Panc1 (cell line): ENCODE data around the gene ZNF57. TPM values are rescaled to one million over a fixed set of nuclear protein-coding genes. Genes with fewer than 3 reads are reported as not detected.
"Not testable (repeated sequence)": the region's sequence is repeated elsewhere in the genome, so short reads cannot be mapped to it uniquely, and the experiment has no call there.

Source experiments
- ATAC-seq: fragments of 200-7000 bp; cut with Tn5 transposase; 2 replicates; pipeline ENCODE4 v1.9.1; 2020; ENCODE audit warnings: mild to moderate bottlenecking, moderate library complexity
- BruUV-seq: library from RNA; stranded (reverse); fragments of 400-500 nt; replicated peaks from 2 replicates; lab custom pipeline; 2021; lab: Mats Ljungman, UMichigan
- CTCF ChIA-PET: fragments of 300-600 bp; sonication (Branson Sonifier 250); formaldehyde crosslinking; loops from one replicate; lab custom pipeline; 2022; ENCODE audit warnings: antibody characterized with exemption; lab: Charles Lee
- POLR2A ChIA-PET: fragments of 300-600 bp; sonication (Branson Sonifier 250); formaldehyde crosslinking; loops from one replicate; lab custom pipeline; 2022; ENCODE audit warnings: antibody characterized with exemption; lab: Charles Lee
- DNase-seq: peaks from one replicate; pipeline ENCODE4 v3.0.0-alpha.2; 2010; ENCODE audit warnings: low read depth, low spot score
- H3K27ac ChIP-seq: 2 replicates; pipeline ENCODE4 v1.5.1; 2011; ENCODE audit warnings: mild to moderate bottlenecking, low read length, inconsistent platforms
- H3K27me3 ChIP-seq: fragments of 200-500 bp; sonication (Bioruptor generic); 2 replicates; pipeline ENCODE4 v1.6.0; 2014; ENCODE audit warnings: low read length, inconsistent platforms; ENCODE audit not compliant: control insufficient read depth, insufficient read depth
- H3K36me3 ChIP-seq: fragments of 200-500 bp; sonication (Bioruptor generic); 2 replicates; pipeline ENCODE4 v1.5.1; 2014; ENCODE audit warnings: inconsistent platforms, mild to moderate bottlenecking, low read length, moderate library complexity; ENCODE audit not compliant: control insufficient read depth, insufficient read depth
- H3K4me1 ChIP-seq: 2 replicates; pipeline ENCODE4 v1.5.1; 2011; ENCODE audit warnings: inconsistent platforms, mild to moderate bottlenecking, low read length, moderate library complexity; ENCODE audit not compliant: control insufficient read depth, insufficient read depth
- H3K4me3 ChIP-seq, 2 experiments: 2 replicates each; pipeline ENCODE4 v1.5.1; 2011 to 2012; ENCODE audit warnings: low read depth in 2 of 2, low read length in 2 of 2, mild to moderate bottlenecking in 2 of 2, inconsistent platforms in 1 of 2, moderate library complexity in 1 of 2
- H3K9me3 ChIP-seq: fragments of 200-500 bp; sonication (Bioruptor generic); 2 replicates; pipeline ENCODE4 v1.5.1; 2014; ENCODE audit warnings: low read depth, mild to moderate bottlenecking, inconsistent platforms, low read length, moderate library complexity; ENCODE audit not compliant: control insufficient read depth, insufficient read depth
- CTCF ChIP-seq: fragments of 450-650 bp; IDR thresholded peaks from 2 replicates; pipeline ENCODE4 v1.5.1; 2017; ENCODE audit warnings: mild to moderate bottlenecking
- POLR2AphosphoS5 ChIP-seq: IDR thresholded peaks from 2 replicates; pipeline ENCODE4 v1.6.1; 2012; ENCODE audit warnings: mild to moderate bottlenecking, low read depth, low read length, moderate library complexity
- REST ChIP-seq, 2 experiments: IDR thresholded peaks; 2 replicates each; pipeline ENCODE4 v1.6.1; 2011 to 2012; ENCODE audit warnings: low read depth in 2 of 2, control low read depth in 1 of 2, low read length in 1 of 2, mild to moderate bottlenecking in 1 of 2, moderate library complexity in 1 of 2; ENCODE audit not compliant: insufficient read depth in 1 of 2
- SIN3A ChIP-seq: IDR thresholded peaks from 2 replicates; pipeline ENCODE4 v1.6.1; 2012; ENCODE audit warnings: low read depth, mild to moderate bottlenecking, low read length, moderate library complexity, borderline replicate concordance; ENCODE audit not compliant: insufficient read depth
- TCF7L2 ChIP-seq: IDR thresholded peaks from 2 replicates; pipeline ENCODE4 v1.6.1; 2011; ENCODE audit warnings: mild to moderate bottlenecking, low read depth, low read length, inconsistent platforms
- in situ Hi-C: cut with HindIII; loops from 2 replicates; pipeline ENCODE4 v1.10.0; 2016; ENCODE audit warnings: low sequenced_read_pairs, low pct_unique_long_range_greater_than_20kb
- intact Hi-C: fragments of 100-400 bp; cut with micrococcal nuclease; formaldehyde crosslinking; loops from one replicate; pipeline ENCODE4 v1.10.0; 2022; ENCODE audit not compliant: unreplicated experiment
- total RNA-seq: library from RNA; stranded (reverse); gene quantifications from one replicate; pipeline ENCODE4 v1.2.1, GENCODE V29; 2021; ENCODE audit not compliant: unreplicated experiment

The ZNF57 gene
- total RNA-seq, 1 experiment from 2014 or later, result 4.9 TPM

- Histone ChIP-seq H3K36me3 (no peaks in the 10 kb centered on the region; the same call in 1 of the 2 replicates), H3K4me3 (no peak overlapping the region), H3K27me3 (no peaks in the 10 kb centered on the region), H3K4me1 (no peaks in the 10 kb centered on the region), H3K27ac (no peak overlapping the region), H3K9me3 (peaks cover 7% of the 10 kb centered on the region; the same call in 1 of the 2 replicates)
- ChIA-PET POLR2A (no interaction called here), CTCF (no interaction called here)
- ATAC-seq (no peak), DNase-seq (no peak)
- no TSS peak for BruUV-seq
- intact Hi-C loops, result no loop called here
- in situ Hi-C loops, result no loop called here
- TF ChIP-seq CTCF, result no peak
- TF ChIP-seq SIN3A, result no peak
- no peak for TF ChIP-seq TCF7L2
- TF ChIP-seq REST (IDR thresholded peaks at IDR 0.05; ENCODE audit: insufficient read depth in 1 of 2, low read depth in 2 of 2, low read length in 1 of 2), result no peak
- TF ChIP-seq POLR2AphosphoS5, result no peak
These were observed 4.0 kb upstream of the ZNF57 start for GRCh38 chr19:2896694-2897093.

GRCh38 chr19:2902590-2903218 lies 2.0 kb downstream of the ZNF57 start:
- DNase-seq, result no peak
- no peaks in the 10 kb centered on the region for H3K27me3 ChIP-seq
- peaks cover 6% of the 10 kb centered on the region for H3K4me1 ChIP-seq
- ChIA-PET CTCF (no interaction called here), POLR2A (no interaction called here)
- ATAC-seq, result no peak
- intact Hi-C loops (no loop called here), in situ Hi-C loops (no loop called here)
- BruUV-seq, result no TSS peak
- no peaks in the 10 kb centered on the region; the same call in 1 of the 2 replicates for H3K9me3 ChIP-seq
- H3K36me3 ChIP-seq, result no peaks in the 10 kb centered on the region; the same call in 1 of the 2 replicates
- no peak for TF ChIP-seq TCF7L2
- TF ChIP-seq POLR2AphosphoS5, result no peak
- TF ChIP-seq CTCF, result no peak
- TF ChIP-seq REST (IDR thresholded peaks at IDR 0.05; ENCODE audit: insufficient read depth in 1 of 2, low read depth in 2 of 2, low read length in 1 of 2), result no peak
- TF ChIP-seq SIN3A, result no peak
- no peak overlapping the region; a peak in 1 of 4 replicates for H3K4me3 ChIP-seq
- H3K27ac ChIP-seq, result no peak overlapping the region

GRCh38 chr19:2903326-2903725 lies 2.6 kb downstream of the ZNF57 start:
- in situ Hi-C loops, intact Hi-C loops, H3K27me3 ChIP-seq: not testable (repeated sequence)

More at GRCh38 chr19:2903326-2903725, 2.6 kb downstream of the ZNF57 start:
- H3K4me1 ChIP-seq, CTCF ChIA-PET, H3K36me3 ChIP-seq, H3K27ac ChIP-seq, BruUV-seq, DNase-seq, H3K4me3 ChIP-seq, H3K9me3 ChIP-seq, POLR2A ChIA-PET, ATAC-seq: not testable (repeated sequence)
